Thymus (tissue), 11 donors: ENCODE data around the gene NRXN3. TPM values are rescaled to one million over a fixed set of nuclear protein-coding genes. Genes with fewer than 3 reads are reported as not detected.
"Not testable (repeated sequence)": the region's sequence is repeated elsewhere in the genome, so short reads cannot be mapped to it uniquely, and the experiment has no call there.

Experiments
- DNase-seq, 9 donors: peaks; one replicate each; pipeline ENCODE4 v3.0.0-alpha.2; 2013; ENCODE audit warnings: low spot score in 9 of 9, low read depth in 6 of 9, missing footprints in 1 of 9
- H3K27ac ChIP-seq, 2 donors: one replicate each; pipeline ENCODE4 v1.5.1; 2013; ENCODE audit warnings: control low read depth in 1 of 2, low read depth in 1 of 2, low read length in 1 of 2, mild to moderate bottlenecking in 1 of 2, moderate library complexity in 1 of 2
- H3K27me3 ChIP-seq, 2 donors: one replicate each; pipeline ENCODE4 v1.5.1; 2013; ENCODE audit warnings: low read length in 1 of 2; ENCODE audit not compliant: control insufficient read depth in 2 of 2, insufficient read depth in 1 of 2
- H3K36me3 ChIP-seq, 2 donors: one replicate each; pipeline ENCODE4 v1.5.1; 2013; ENCODE audit warnings: low read length in 1 of 2, mild to moderate bottlenecking in 1 of 2, moderate library complexity in 1 of 2; ENCODE audit not compliant: control insufficient read depth in 2 of 2, insufficient read depth in 2 of 2
- H3K4me1 ChIP-seq, 2 donors: one replicate each; pipeline ENCODE4 v1.5.1; 2013; ENCODE audit warnings: low read length in 2 of 2; ENCODE audit not compliant: control insufficient read depth in 2 of 2, insufficient read depth in 2 of 2
- H3K4me3 ChIP-seq, 2 donors: one replicate each; pipeline ENCODE4 v1.5.1; 2013; ENCODE audit warnings: low read length in 2 of 2, control low read depth in 1 of 2, mild to moderate bottlenecking in 1 of 2
- H3K9me3 ChIP-seq, 2 donors: one replicate each; pipeline ENCODE4 v1.5.1; 2013; ENCODE audit warnings: low read length in 1 of 2, mild to moderate bottlenecking in 1 of 2; ENCODE audit not compliant: control insufficient read depth in 2 of 2, insufficient read depth in 1 of 2
- WGBS: extraction: QIAGEN DNeasy Blood & Tissue Kit; methylation state at CpG from one replicate; pipeline ENCODE4 v1.1.7; 2013; 5-methylcytosine and 5-hydroxymethylcytosine counted together
- polyA plus RNA-seq: library from polyadenylated mRNA; stranded (reverse); fragments of 200-250 nt; gene quantifications from one replicate; pipeline ENCODE4 v1.2.3, GENCODE V29; 2013
- total RNA-seq: library from RNA; stranded (reverse); fragments of 120-200 nt; gene quantifications from one replicate; pipeline ENCODE4 v1.2.4, GENCODE V29; 2013
- donor health status: healthy.

NRXN3 gene
- total and polyA plus RNA-seq, 2 donors, result 1.5 to 3.7 TPM

GRCh38 chr14:78567343-78567742 is 397.2 kb downstream of the NRXN3 start:
- Histone ChIP-seq H3K36me3 (no peaks in the 10 kb centered on the region), H3K4me3 (no peak overlapping the region), H3K27me3 (no peaks in the 10 kb centered on the region), H3K4me1 (no peaks in the 10 kb centered on the region), H3K27ac (no peak overlapping the region), H3K9me3 (no peaks in the 10 kb centered on the region)
- WGBS, result 53% methylated on average over 4 of the region's 4 CpGs
- DNase-seq, result no peak

- DNase-seq, H3K27me3 ChIP-seq, H3K4me1 ChIP-seq, H3K4me3 ChIP-seq, H3K27ac ChIP-seq, H3K36me3 ChIP-seq, H3K9me3 ChIP-seq: not testable (repeated sequence)
- WGBS, result 97% methylated on average over 3 of the region's 3 CpGs
Observed at GRCh38 chr14:78573736-78574135, 403.6 kb downstream of the NRXN3 start.

- 79% methylated on average over 5 of the region's 5 CpGs for WGBS
- Histone ChIP-seq H3K9me3 (peaks cover 2 to 9% of the 10 kb centered on the region in 2 donors), H3K4me3 (no peak overlapping the region), H3K27ac (no peak overlapping the region), H3K4me1 (no peaks in the 10 kb centered on the region), H3K36me3 (no peaks in the 10 kb centered on the region), H3K27me3 (no peaks in the 10 kb centered on the region)
- DNase-seq, result no peak
Observed at GRCh38 chr14:78576437-78577166, 406.4 kb downstream of the NRXN3 start.

- no peaks in the 10 kb centered on the region for H3K4me1 ChIP-seq
- no peaks in the 10 kb centered on the region for H3K27me3 ChIP-seq
- H3K36me3 ChIP-seq, result no peaks in the 10 kb centered on the region
- no peak for DNase-seq
- no peak overlapping the region for H3K4me3 ChIP-seq
- no peak overlapping the region for H3K27ac ChIP-seq
- 36% methylated on average over 5 of the region's 5 CpGs for WGBS
- no peaks in the 10 kb centered on the region for H3K9me3 ChIP-seq
Observed at GRCh38 chr14:78581229-78581628, 411.1 kb downstream of the NRXN3 start.

- no peak overlapping the region for H3K27ac ChIP-seq
- WGBS, result 93% methylated on average over 6 of the region's 6 CpGs
- H3K9me3 ChIP-seq, result no peaks in the 10 kb centered on the region
Observed at GRCh38 chr14:78586681-78587080, 416.5 kb downstream of the NRXN3 start.

GRCh38 chr14:78588906-78589305 is 418.7 kb downstream of the NRXN3 start:
- no peak for DNase-seq
- no peaks in the 10 kb centered on the region for H3K9me3 ChIP-seq
- WGBS, result 92% methylated on average over 3 of the region's 3 CpGs
- no peaks in the 10 kb centered on the region for H3K36me3 ChIP-seq
- H3K4me3 ChIP-seq, result no peak overlapping the region
- no peaks in the 10 kb centered on the region for H3K4me1 ChIP-seq
- H3K27me3 ChIP-seq, result no peaks in the 10 kb centered on the region
- no peak overlapping the region for H3K27ac ChIP-seq

More at GRCh38 chr14:78586681-78587080, 416.5 kb downstream of the NRXN3 start:
- Histone ChIP-seq H3K4me1 (no peaks in the 10 kb centered on the region), H3K4me3 (no peak overlapping the region), H3K36me3 (no peaks in the 10 kb centered on the region), H3K27me3 (no peaks in the 10 kb centered on the region)
- no peak for DNase-seq

GRCh38 chr14:78592616-78593219 is 422.5 kb downstream of the NRXN3 start:
- no peak for DNase-seq
- no peaks in the 10 kb centered on the region for H3K27me3 ChIP-seq
- no peaks in the 10 kb centered on the region for H3K36me3 ChIP-seq
- no peaks in the 10 kb centered on the region for H3K9me3 ChIP-seq
- WGBS, result 92% methylated on average over 13 of the region's 13 CpGs
- H3K4me3 ChIP-seq, result no peak overlapping the region
- no peaks in the 10 kb centered on the region for H3K4me1 ChIP-seq
- no peak overlapping the region for H3K27ac ChIP-seq

- WGBS, result 94% methylated on average over 11 of the region's 11 CpGs
- no peak overlapping the region for H3K4me3 ChIP-seq
Observed at GRCh38 chr14:78593949-78594348, 423.8 kb downstream of the NRXN3 start.

GRCh38 chr14:78595797-78596196 is 425.6 kb downstream of the NRXN3 start:
- Histone ChIP-seq H3K27ac (no peak overlapping the region), H3K9me3 (no peaks in the 10 kb centered on the region), H3K36me3 (no peaks in the 10 kb centered on the region), H3K4me3 (no peak overlapping the region), H3K27me3 (no peaks in the 10 kb centered on the region), H3K4me1 (no peaks in the 10 kb centered on the region)
- 49% methylated on average over 7 of the region's 7 CpGs for WGBS
- DNase-seq, result no peak

More at GRCh38 chr14:78593949-78594348, 423.8 kb downstream of the NRXN3 start:
- Histone ChIP-seq H3K9me3 (no peaks in the 10 kb centered on the region), H3K27ac (no peak overlapping the region), H3K27me3 (no peaks in the 10 kb centered on the region), H3K36me3 (no peaks in the 10 kb centered on the region), H3K4me1 (no peaks in the 10 kb centered on the region)
- no peak for DNase-seq
